Left hindlimb (tissue), 1 donor: ENCODE data around the gene SEC63.
A peak's percentile ranks its signal among the peaks of the same experiment; 100 is the strongest.

Experiments used
- DNase-seq: peaks from one replicate; pipeline ENCODE4 v3.0.0-alpha.2; 2018

SEC63 gene

DNA sequence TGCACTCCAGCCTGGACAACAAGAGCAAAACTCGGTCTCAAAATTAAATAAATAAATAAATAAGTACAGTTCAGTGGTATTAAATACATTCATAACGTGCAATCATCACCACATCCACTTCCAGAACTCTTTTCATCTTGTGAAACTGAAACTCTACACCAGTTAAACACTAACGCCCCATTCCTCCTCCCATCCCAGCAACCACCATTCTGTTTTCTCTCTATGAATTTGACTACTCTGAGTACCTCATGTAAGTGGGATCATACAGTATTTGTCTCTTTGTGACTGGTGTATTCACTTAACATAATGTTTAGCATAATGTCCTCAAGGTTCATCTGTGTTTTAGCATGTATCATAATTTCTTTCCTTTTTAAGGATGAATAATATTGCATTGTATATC is 104.8 kb downstream of the SEC63 start:
- no peak for DNase-seq

GRCh38 chr6:107849325-107849724 is 108.7 kb downstream of the SEC63 start:
- no peak for DNase-seq

DNA sequence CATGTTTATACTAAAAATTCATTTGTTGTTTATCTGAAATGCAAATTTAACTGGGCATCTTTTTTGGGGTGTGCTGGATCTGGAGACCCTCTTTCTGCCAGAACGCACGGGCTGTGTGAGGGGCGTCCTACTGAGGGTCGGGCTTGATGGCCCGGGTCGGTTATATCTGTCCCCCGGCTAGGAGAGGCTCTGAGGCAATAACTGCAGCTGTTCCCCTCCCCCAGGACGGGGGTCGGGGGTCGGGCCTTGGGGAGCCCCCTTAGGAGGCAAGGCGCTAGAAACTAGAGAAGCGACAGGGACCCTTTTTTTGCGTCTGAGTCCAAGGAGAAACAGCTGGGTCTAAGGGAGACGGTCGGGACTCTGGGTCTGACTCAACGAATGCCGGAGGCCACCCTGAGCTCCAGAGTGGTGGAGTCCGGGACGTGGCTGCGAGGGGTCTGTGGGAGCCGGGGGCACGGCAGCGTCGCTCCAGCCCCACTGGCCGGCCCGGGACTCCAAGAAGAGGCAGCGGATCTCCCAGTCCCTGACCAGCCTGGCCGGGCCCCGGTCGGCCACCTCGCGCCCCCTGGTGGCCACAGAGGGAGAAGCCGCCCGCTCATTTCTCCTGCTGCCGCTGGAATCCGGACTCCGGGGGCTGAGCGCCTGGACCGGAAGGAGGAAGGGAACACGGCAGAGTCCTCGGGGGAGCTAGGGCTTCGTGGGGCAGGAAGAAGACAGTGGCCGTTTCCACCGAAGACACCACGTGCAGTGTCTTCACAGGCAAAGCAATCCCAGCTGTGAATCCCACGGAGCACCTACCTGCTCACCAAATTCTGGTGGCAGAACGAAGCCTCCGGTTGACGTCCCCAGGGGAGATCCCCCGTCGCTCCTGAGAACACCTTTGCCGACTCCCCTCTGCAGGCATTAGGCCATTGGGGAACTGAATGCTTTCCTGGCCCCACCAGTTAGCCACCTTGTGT is 109.9 kb downstream of the SEC63 start:
- DNase-seq = peak; percentile 92

GRCh38 chr6:107846262-107846795 is 111.7 kb downstream of the SEC63 start:
- no peak for DNase-seq

- DNase-seq = no peak
These were observed 112.2 kb downstream of the SEC63 start for GRCh38 chr6:107845777-107846176.

DNA sequence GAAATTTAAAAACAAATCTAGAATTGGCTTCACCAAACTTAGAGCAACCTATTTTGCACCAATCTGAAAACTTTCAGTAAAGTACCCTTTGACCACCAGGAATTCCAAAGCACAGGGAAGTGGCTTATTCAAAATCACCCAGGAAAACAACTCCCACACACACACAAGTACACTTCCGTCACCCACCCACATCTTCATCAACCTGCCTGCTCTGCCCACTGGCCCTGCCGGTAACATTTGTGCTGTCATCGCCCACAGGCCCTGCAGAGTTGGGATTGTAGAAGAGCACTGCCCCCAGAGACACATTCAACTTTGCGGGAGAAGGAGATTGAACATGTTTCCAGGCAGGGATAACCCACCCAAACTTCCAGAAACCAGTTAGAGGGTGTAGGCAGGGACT is 114.6 kb downstream of the SEC63 start:
- no peak for DNase-seq

- DNase-seq = no peak
These were observed 116.7 kb downstream of the SEC63 start for GRCh38 chr6:107841275-107841670.

DNA sequence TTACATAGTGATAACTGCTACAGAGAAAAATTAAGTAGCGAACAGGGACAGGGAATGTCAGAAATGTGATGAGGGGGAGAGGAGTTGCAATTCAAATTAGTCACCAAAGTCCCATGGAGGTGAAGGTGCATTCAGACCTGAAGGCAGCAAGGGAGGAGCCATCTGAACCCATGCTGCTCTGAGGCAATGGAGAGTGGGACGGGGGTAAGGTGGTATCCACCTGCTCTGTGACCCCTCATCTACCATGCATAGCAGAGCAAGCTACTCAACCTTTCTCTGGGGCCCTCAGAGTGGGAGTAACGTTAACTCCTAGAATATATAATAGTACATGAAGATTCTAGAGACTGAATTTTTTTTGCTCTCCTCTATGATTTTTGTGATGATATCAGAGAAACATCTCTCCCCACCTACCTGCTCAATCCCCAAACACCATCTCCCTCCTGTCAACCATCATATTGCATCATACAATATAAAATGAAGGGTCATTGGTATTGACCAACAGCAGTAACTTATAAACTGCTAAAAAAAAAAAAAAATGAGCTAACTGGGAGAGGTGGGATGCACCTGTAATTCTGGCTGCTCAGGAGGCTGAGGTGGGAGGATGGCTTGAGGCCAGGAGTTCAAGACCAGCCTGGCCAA is 117.3 kb downstream of the SEC63 start:
- no peak for DNase-seq

- no peak for DNase-seq
These were observed 124.9 kb downstream of the SEC63 start for GRCh38 chr6:107833136-107833535.

- no peak for DNase-seq
These were observed 125.6 kb downstream of the SEC63 start for GRCh38 chr6:107832151-107833056.

- no peak for DNase-seq
These were observed 127.9 kb downstream of the SEC63 start for GRCh38 chr6:107830060-107830459.

DNA sequence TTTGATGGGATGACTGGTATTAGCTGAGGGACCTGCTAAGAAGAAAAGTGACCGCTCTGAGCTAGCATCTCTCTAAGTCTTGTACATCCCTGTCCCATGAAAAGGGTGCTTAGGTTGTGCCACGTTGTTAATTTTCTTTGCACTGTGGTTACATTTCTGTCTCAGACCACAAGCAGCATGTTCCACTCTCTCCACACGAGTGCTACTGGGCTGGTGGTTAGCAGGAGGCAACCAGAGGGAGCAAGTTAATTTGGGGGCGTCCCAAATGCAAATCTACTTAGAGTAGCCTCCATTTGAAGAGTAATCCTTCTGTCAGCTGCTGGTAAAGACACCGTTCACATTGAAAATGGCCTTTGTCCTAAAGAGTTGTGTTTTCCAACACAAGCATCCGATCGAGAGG is 130.5 kb downstream of the SEC63 start:
- DNase-seq = no peak

GRCh38 chr6:107823047-107823557 is 134.9 kb downstream of the SEC63 start:
- no peak for DNase-seq

DNA sequence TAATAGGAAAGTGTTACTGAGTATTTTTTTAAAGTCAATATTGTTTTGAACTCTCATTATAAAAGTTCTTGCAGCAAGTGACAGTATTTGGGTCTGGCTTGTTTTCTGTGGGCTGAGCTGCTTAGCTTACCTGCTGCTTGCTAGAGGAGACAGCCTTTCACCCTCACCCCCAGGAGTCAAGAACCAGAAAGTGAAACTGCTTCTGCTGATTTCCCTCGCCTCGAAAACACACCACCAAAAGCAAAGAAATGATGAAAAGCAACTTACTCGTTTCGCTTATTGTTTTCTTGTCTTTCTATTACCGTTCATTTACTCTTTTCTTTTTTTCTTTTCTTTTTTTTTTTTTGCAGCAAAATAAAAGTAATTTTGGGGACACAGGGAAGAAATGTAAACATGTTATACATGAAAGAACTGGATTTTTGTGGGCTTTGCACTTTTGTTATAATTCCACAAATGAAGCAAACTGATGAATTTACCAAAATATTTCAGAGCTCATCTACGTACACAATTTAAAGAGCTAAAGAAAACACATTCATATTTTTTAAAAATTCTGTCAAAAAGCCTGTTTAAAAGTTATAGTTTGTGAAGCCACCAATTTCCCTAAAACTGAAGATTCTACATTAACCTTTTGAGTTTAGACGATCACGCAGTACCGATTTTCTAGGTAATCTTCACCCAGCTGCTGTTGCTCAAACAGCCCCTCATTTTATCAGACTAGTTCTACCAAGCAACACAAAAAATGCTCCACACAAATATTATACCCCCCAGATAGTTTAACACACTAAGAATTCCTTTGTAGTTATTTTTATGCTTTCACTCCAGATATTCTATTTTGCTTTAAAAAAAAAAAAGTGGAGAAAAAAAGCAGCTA is 135.6 kb downstream of the SEC63 start:
- DNase-seq = no peak

- DNase-seq = no peak
These were observed 136.4 kb downstream of the SEC63 start for GRCh38 chr6:107821591-107821990.

DNA sequence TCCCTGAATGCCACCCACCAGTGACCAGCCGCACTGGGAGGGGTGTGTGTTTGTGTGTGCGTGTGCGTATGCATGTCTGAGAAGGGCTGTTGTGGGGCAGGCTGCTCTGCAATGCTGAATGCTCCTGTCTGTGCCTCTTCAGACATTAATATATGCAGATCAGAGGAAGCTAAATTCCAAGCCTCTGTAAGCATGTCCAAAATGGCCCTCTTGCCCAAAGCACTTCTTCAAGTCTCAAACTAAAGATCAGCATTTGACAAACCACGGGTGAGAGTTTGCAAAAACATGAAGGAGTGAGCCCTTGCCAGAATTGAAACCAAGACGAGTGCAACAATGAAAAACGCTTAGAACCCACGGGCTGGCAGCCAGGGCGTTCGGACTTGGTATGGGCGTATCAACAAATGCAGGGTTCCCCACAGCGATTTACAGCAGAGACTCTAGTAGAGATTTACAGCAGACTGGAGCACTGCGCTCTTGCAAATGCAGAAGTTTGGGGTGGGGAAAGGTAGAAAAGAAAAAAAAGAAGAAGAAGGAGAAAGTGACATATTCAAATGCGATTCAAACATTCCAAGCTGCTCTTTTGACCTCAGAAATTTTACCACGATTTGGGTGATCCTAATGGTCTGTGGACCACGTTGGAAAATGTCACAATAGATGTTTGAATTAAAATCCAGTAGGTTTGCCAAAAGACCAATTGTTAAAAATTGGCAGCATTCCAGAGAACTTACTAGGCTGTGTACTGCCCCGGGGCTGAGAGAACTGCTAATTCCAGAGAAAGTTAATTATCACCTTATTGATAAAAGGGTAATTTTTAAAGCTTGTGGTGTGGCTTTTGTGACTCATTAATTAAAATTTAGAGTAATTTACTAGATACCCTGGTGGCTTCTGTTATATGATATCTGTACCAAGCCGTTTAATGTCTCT is 137.4 kb downstream of the SEC63 start:
- DNase-seq = no peak

DNA sequence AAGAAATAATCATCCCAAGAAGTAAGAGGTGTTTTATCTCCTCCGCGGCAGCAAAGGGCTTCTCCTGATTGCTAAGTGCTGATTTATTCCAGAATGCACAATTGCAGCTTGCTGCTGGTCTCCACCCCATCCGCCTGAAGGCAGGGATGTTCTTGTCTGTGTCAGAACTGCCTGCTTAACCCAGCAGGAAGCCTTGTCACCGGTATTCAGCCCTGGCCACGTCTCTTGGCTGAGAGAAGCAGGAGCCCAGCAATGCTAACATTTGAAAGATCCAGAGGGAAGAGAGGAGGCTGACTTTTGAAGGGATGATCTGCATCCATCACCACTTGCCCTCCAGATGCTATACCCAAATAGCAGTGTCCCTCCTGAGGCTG is 138.1 kb downstream of the SEC63 start:
- DNase-seq = no peak

DNA sequence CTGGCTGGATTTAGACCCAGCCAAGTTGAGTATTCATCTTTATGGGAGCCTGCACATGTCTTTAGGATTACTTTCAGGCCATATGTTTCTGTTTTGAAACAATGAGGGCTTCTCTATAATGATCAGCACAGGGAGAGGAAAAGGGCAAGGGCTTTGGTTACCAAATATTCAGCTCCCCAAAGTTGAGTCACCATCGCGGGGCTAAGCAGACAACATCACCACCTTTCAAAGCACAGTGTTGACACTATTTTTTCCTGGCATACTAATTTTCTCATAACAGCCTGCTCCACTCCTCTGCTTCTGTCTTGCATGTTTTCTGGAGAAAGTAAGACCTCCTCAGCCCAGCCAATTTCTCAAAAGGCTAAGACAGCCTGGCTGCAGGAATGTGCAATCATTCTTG is 138.8 kb downstream of the SEC63 start:
- DNase-seq = no peak

DNA sequence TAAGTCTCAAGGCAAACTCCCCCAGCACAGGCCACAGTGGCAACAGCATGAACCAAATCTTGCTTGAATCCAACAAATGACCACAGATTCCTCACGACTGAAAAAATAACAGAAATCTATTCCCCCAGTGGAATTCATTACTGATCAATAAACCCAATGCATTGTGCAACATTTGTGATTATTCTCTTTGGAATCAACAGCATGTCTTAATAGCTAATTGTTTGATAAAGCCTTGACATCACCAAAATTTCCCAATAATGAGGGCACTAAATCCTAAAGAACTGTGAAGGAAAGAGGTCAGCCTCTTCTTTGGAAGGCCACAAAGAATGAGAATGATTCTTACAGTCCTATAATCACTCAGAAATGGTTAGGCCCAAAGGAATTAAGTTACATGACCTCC is 139.7 kb downstream of the SEC63 start:
- DNase-seq = no peak

DNA sequence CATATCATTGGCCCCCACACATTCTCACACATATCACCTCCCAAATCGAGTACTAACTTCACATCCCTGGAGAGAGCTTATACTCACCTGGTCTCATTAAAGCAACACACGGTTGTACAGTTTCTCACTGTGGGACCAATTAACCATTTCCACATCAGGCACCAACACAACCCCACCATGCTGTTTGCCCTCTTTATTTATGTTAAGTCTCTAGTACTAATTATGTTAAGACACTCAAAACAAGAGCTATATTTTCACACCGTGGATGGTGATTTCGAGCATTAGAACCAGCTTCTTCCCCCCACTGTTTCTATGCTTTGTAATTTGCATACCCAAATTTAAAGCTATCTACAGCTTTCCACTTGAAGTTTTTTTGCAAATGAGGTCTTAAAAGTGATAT is 140.2 kb downstream of the SEC63 start:
- no peak for DNase-seq
